ENCODE data around the gene ZSWIM7.

Gene ZSWIM7

GRCh38 chr17:15955793-15956541 is 43.5 kb downstream of the ZSWIM7 start:
- peak; percentile 9 for DNase-seq

DNA sequence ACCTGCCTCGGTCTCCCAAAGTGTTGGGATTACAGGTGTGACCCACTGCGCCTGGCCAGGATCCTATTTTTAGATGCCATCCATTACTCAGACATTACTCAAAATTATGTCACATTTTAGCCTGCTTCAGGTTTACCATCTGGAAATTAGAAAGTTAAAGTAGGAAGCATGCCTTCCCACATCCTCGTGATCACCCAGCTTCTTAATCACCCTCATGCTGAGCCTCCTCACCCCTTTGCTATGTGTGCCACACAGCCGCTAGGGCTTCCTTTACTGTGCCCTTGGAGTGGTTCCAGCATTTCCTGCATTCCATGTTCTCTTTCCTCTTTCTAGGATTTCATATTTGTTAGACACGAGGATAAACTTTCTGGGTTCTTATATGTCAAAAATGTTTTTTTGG is 45.3 kb downstream of the ZSWIM7 start:
- DNase-seq, result peak; percentile 17

DNA sequence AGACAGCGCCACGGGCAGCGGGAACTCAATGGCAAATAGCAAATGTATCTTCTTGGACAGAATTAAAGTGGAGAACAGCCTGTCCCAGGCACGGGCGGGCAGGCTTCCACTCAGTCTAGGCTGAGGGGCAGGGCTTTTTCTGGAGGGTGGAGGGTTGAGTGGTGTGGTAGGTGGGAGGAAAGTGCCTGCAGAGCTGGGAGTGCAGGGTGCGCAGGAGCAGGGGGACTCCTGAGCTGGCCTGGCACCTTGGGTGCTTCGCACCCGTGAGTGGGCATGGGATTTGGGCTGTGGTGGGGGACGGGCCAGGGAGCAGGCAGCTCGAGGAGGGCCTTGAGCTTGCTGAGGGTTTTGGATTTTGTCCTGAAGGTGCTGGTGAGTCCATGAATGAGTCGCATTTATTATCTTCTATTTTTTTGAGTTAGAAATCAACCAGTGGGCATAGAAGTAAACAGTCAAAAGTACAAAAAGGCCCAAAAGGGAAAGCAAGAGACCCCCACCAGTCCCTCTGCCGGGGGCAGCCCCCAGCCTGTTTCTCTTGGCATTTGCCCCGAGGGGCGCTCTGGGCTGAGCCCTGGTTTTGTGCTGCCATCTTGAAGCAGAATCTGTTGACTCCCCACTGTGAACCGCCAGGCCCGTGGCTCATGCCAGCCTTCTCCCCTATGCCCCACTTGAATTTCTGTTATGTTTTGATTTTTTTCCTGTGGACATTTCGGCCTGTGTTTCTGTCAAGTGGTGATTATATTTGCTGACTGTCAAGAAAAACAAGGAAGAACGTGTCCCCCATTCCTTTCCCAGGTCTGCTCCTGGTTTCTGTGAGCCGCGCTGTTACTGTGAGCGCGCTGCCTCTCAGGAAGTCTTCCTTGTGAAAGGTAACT is 46.4 kb downstream of the ZSWIM7 start:
- DNase-seq, result peak; percentile 14

- DNase-seq, result peak; percentile 4
Measured at GRCh38 chr17:15952048-15952532, 47.4 kb downstream of the ZSWIM7 start.

DNA sequence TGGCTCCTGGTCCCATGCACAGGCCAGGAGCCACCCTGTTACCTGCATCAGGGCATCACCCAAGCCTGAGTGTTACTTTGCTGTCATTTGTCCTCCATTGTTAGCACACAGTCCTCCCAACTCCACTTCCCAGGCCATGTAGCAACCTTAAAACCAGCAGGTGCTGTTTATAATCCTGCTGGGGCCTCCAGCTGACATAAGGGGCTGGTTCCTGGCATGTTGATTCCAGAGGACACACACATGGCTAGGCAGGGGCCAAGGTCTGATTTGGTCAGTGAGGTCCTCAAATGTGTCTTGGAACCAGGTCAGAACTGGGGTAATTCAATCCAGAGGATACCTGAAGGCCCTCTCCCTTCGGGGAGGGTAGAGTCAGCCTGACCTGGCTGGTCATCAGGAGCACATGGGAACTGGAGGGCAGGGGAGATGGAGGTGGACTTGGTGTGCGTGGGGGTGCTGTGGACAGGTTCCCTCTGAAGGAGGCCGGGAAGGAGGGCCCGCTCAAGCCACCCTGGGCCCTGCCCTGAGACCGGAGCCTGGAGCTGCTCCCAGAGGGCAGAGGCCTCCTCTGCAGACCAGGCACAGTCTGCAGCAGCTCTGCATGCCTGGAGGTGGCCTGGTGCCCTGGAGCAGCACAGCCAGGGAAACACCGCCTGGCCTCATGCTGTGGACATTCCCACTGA is 48.0 kb downstream of the ZSWIM7 start:
- peak; percentile 7 for DNase-seq

DNA sequence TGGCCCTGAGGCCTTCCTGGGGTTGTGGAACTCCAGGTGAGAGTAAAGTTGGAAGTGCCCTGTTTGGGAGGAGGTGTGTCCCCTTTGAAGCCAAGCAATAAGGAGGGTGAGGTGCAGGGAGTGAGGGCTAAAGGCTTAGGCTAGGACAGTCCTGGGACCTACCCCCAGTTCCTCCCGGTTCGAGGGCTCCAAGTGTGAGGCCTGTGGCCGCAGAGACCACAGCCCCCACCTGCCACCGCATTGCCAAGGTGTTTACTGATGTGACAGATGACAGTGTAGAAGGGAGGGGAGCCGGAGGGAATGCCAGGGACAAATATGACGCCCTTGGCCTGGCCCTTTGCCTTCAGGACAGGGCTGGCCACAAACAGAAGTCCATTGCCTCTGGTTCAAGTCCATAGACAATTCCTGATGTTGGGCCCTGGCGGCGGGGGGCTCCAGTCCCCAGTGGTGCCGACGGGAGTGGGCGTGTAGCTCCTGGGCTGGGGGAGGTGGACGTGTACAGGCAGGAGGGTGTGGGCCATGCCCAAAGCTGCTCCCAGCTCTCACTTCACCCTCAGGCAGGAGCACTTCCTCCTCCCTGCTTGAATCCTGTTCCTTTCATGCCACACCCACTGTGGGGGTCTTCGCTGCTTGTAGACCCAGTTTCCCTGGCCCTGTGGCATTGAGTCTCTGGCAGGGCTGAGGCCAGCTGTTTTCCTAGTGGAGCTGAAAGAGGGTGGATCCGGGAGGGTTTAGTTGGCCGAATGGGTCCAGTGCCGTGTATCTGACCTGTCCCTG is 51.3 kb downstream of the ZSWIM7 start:
- DNase-seq, result no peak

- DNase-seq, result no peak
Measured at GRCh38 chr17:15947271-15947670, 52.2 kb downstream of the ZSWIM7 start.

DNA sequence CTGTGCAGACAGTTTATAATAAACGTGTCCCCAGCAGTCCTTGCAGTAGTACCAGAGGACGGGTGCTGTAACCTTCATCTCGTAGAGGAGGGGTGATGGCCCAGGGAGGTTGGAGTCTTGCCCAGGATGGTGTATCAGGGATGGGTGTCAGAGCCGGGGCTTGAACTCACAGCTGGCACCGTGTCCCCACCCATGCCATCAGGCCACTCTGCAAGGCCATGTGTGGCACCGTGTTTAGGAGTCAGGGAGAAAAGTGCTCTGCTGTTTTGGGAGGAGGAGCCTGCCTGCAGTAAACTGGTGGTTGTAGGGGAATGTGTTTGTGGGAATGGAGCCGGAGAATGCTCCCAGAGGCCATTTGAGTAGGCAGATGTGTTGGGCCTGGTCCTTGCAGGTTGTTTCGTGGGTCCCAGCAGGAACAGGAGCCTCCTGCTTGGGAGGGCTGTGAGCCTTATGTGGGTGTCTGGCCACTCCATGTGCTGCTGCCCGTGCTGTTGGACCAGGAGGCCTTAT is 52.8 kb downstream of the ZSWIM7 start:
- DNase-seq, result peak; percentile 9

DNA sequence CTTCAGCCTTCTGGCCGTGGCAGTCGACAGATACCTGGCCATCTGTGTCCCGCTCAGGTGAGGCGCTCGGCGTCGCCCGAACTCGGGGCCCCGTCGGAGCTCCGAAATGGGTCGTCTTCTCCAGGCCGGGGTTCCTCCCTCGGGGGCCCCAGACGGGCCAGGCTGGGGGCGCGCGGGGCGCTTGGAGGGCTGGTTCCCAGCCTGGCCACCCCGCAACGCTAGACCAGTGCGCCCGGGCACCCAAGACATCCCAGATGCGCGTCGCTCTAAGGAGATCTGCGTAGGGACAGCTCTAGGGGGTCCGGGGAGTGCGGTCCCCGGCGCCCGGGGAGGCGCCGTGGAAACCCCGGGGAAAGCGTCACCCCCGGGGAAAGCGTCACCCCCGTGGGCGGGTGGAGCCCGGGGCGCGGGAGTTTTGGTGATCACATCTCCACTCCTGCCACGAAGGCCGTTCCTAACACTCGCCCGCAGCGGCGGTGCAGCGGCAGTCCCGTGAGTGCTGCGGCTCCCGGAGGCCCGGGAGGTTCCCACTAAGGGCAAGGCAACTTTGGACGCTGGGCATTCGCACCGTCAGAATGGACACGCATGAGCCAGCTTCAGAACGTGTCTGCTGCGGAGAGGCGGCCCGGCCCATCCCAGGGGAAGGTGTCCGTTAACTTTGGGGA is 53.8 kb downstream of the ZSWIM7 start:
- peak; percentile 46 for DNase-seq

DNA sequence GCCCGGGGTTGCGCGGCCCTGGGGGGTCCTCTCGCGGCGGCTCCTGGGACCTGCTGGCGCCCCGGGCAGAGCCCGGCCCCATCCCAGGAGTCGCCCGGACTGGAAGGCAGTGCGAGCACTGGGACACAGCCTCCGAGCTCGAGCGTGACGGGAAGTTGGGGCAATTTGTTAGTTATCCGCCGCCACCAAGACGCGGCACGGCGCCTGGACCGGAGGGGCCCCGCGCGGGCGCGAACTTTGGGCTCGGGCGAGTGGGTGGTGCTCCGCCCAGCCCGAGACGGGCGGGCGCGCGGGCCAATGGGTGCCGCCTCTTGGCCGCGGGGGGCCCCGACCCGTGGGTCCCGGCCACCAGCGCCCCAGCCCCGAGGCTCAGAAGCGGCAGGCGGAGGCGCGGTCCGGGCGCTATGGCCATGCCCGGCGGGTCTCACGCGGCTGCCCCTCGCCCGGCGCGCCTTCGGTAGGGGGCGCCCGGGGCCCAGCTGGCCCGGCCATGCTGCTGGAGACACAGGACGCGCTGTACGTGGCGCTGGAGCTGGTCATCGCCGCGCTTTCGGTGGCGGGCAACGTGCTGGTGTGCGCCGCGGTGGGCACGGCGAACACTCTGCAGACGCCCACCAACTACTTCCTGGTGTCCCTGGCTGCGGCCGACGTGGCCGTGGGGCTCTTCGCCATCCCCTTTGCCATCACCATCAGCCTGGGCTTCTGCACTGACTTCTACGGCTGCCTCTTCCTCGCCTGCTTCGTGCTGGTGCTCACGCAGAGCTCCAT is 54.6 kb downstream of the ZSWIM7 start, which contains the start of gene ADORA2B:
Gene ADORA2B (plus strand): TSS at position 372 of the 768 bp plus-strand sequence. CDS start 119 bp downstream, at position 491.
- DNase-seq, result peak; percentile 54

GRCh38 chr17:15943971-15944758 is 55.3 kb downstream of the ZSWIM7 start:
- peak; percentile 14 for DNase-seq

- peak; percentile 49 for DNase-seq
Measured at GRCh38 chr17:15942207-15942833, 57.2 kb downstream of the ZSWIM7 start.

DNA sequence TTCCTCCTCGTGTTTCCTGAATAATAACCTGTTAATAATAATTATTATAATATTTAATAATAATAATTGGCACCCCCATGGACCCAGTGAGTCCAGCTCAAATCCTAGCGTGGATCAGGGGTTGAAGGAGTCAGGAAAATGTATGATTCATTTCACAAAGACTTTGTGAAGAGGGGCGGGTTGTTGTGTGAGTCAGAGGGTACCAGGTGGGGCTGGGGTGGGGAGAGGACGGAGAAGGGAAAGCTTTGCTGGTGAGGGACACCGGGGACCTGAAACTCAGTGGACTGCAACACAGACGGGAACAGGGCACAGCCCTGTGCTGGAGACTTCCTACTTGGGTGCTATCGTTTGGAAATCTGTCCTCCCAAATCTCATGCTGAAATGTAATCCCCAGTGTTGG is 57.7 kb downstream of the ZSWIM7 start:
- DNase-seq, result no peak

- DNase-seq, result peak; percentile 3
Measured at GRCh38 chr17:15936481-15936880, 63.0 kb downstream of the ZSWIM7 start.

GRCh38 chr17:15935891-15936290 is 63.6 kb downstream of the ZSWIM7 start:
- DNase-seq, result no peak

DNA sequence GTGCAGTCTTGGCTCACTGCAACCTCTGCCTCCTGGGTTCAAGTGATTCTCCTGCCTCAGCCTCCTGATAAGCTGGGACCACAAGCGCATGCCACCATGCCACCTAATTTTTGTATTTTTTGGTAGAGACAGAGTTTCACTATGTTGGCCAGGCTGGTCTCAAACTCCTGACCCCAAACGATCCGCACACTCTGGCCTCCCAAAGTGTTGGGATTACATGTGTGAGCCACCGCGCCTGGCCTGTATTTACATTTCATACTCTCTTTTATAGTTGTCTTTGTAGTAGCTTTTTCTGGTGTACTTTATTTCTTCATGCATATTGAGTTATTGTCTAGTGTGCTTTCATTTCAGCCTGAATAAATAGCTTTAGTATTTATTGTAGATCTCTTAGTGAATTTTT is 64.6 kb downstream of the ZSWIM7 start:
- DNase-seq, result peak; percentile 0

GRCh38 chr17:15931394-15931793 is 68.1 kb downstream of the ZSWIM7 start:
- peak; percentile 4 for DNase-seq

DNA sequence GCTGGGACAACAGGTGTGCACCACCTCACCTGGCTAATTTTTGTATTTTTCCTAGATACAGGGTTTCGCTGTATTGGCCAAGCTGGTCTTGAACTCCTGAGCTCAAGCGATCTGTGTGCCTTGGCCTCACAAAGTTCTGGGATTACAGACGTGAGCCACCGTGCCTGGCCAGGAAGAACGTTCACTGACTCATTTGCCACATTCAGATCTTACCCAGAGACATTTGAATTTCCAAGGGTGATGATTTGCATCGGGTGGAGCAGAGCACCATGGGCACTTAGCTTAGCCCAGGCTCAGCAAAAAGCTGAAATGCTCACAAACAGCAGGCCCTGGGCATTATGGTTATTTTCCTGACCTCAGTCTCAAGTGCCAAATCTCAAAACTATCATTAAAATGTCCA is 69.1 kb downstream of the ZSWIM7 start:
- DNase-seq, result peak; percentile 16

GRCh38 chr17:15929941-15930340 is 69.6 kb downstream of the ZSWIM7 start:
- peak; percentile 4 for DNase-seq
